OCI-LY7 (cell line): ENCODE measurements around the gene ANKRD13B. TPM values are rescaled to one million over a fixed set of nuclear protein-coding genes. Genes with fewer than 3 reads are reported as not detected.

Experiments
- BruUV-seq: library from RNA; stranded (reverse); fragments of 400-500 nt; replicated peaks from 2 replicates; lab custom pipeline; 2021; lab: Mats Ljungman, UMichigan
- CTCF ChIA-PET: fragments of 300-600 bp; sonication (Branson Sonifier 250); formaldehyde crosslinking; loops from one replicate; lab custom pipeline; 2022; ENCODE audit warnings: antibody characterized with exemption; ENCODE audit not compliant: unreplicated experiment; lab: Charles Lee
- POLR2A ChIA-PET: fragments of 300-600 bp; sonication (Branson Sonifier 250); formaldehyde crosslinking; loops from one replicate; lab custom pipeline; 2022; ENCODE audit warnings: antibody characterized with exemption; lab: Charles Lee
- DNase-seq: peaks from one replicate; pipeline ENCODE4 v3.0.0-alpha.2; 2015; ENCODE audit warnings: low spot score
- H2AFZ ChIP-seq: fragments of 200-600 bp; sonication (generic), shearing (Covaris generic); 2 replicates; pipeline ENCODE4 v1.6.1; 2014; ENCODE audit warnings: mild to moderate bottlenecking, antibody characterized with exemption, low read length, moderate library complexity
- H3K27ac ChIP-seq: fragments of 200-600 bp; sonication (generic); 2 replicates; pipeline ENCODE4 v1.5.1; 2014; ENCODE audit warnings: mixed run types, low read depth, mild to moderate bottlenecking, moderate library complexity, low read length, inconsistent platforms; ENCODE audit not compliant: poor library complexity, severe bottlenecking
- H3K36me3 ChIP-seq: fragments of 200-600 bp; sonication (generic); 2 replicates; pipeline ENCODE4 v1.6.1; 2014; ENCODE audit warnings: mild to moderate bottlenecking, antibody characterized with exemption, low read length, moderate library complexity, mixed read lengths; ENCODE audit not compliant: insufficient read depth
- H3K4me1 ChIP-seq: fragments of 200-600 bp; sonication (generic); 2 replicates; pipeline ENCODE4 v1.5.1; 2014; ENCODE audit warnings: mild to moderate bottlenecking, low read length; ENCODE audit not compliant: insufficient read depth, poor library complexity, severe bottlenecking
- H3K4me2 ChIP-seq: fragments of 200-600 bp; sonication (generic); 2 replicates; pipeline ENCODE4 v1.6.1; 2014; ENCODE audit warnings: mild to moderate bottlenecking, low read length
- H3K4me3 ChIP-seq: fragments of 200-600 bp; sonication (generic); 2 replicates; pipeline ENCODE4 v1.5.1; 2014; ENCODE audit warnings: mild to moderate bottlenecking, low read depth, low read length; ENCODE audit not compliant: poor library complexity, severe bottlenecking
- H3K79me2 ChIP-seq: fragments of 200-600 bp; sonication (generic); 2 replicates; pipeline ENCODE4 v1.6.1; 2016; ENCODE audit warnings: low read depth, mild to moderate bottlenecking, low read length, moderate library complexity, mixed read lengths; ENCODE audit not compliant: insufficient read depth
- H3K9me2 ChIP-seq: fragments of 200-600 bp; sonication (generic); 2 replicates; pipeline ENCODE4 v1.6.1; 2016; ENCODE audit warnings: mild to moderate bottlenecking, low read length, mixed read lengths; ENCODE audit not compliant: insufficient read depth
- H3K9me3 ChIP-seq: fragments of 200-600 bp; sonication (generic); 2 replicates; pipeline ENCODE4 v1.6.1; 2014; ENCODE audit warnings: mild to moderate bottlenecking, mixed run types, low read length, mixed read lengths
- H4K20me1 ChIP-seq: fragments of 200-600 bp; sonication (generic); 2 replicates; pipeline ENCODE4 v1.6.1; 2014; ENCODE audit warnings: mild to moderate bottlenecking, antibody characterized with exemption, low read length, moderate library complexity, mixed read lengths; ENCODE audit not compliant: insufficient read depth
- CTCF ChIP-seq: fragments of 200-600 bp; sonication (generic); conservative IDR thresholded peaks from 2 replicates; pipeline ENCODE4 v1.5.1; 2014; ENCODE audit warnings: mild to moderate bottlenecking, antibody characterized with exemption, low read length, moderate library complexity, mixed read lengths
- EZH2phosphoT487 ChIP-seq: fragments of 200-600 bp; sonication (generic); IDR thresholded peaks from 2 replicates; pipeline ENCODE4 v1.6.1; 2018; ENCODE audit warnings: low read depth, borderline replicate concordance, mild to moderate bottlenecking, mixed run types, antibody characterized with exemption, low read length, moderate library complexity, mixed read lengths
- intact Hi-C: fragments of 100-400 bp; cut with micrococcal nuclease; formaldehyde crosslinking; loops from one replicate; pipeline ENCODE4 v1.10.0; 2022; ENCODE audit not compliant: unreplicated experiment
- total RNA-seq, 2 experiments: library from RNA; depleted of rRNA in 1 of 2; stranded (reverse); fragments of >200 nt in 1 of 2; shearing (Covaris generic) in 1 of 2; gene quantifications; 2 replicates each; pipeline ENCODE4 v1.2.3, GENCODE V29; 2014 to 2022

ANKRD13B gene
- total RNA-seq, 2 experiments from 2014 or later = 22.8 to 30.5 TPM

- intact Hi-C loops = no loop called here
- H3K9me3 ChIP-seq = no peaks in the 10 kb centered on the region
- no TSS peak for BruUV-seq
- ChIA-PET CTCF (no interaction called here), POLR2A (no interaction called here)
- no peak for DNase-seq
- no peaks in the 10 kb centered on the region for H4K20me1 ChIP-seq
- no peak overlapping the region for H3K4me2 ChIP-seq
- no peaks in the 10 kb centered on the region for H3K79me2 ChIP-seq
- H3K36me3 ChIP-seq = peaks cover 26% of the 10 kb centered on the region
- H3K9me2 ChIP-seq = no peaks in the 10 kb centered on the region
- H3K4me1 ChIP-seq = no peaks in the 10 kb centered on the region
- no peak overlapping the region for H3K27ac ChIP-seq
- H3K4me3 ChIP-seq = no peak overlapping the region
- no peak for TF ChIP-seq CTCF
- TF ChIP-seq EZH2phosphoT487 = no peak
- H2AFZ ChIP-seq = no peak overlapping the region
These were observed 46.8 kb upstream of the ANKRD13B start for GRCh38 chr17:29546085-29546484.

- H3K4me3 ChIP-seq = no peak overlapping the region
- peaks cover 26% of the 10 kb centered on the region for H3K36me3 ChIP-seq
- no peaks in the 10 kb centered on the region for H3K79me2 ChIP-seq
- CTCF ChIA-PET = no interaction called here
- no peak overlapping the region for H3K4me2 ChIP-seq
- no peaks in the 10 kb centered on the region for H4K20me1 ChIP-seq
- BruUV-seq = no TSS peak
- no peaks in the 10 kb centered on the region for H3K4me1 ChIP-seq
- POLR2A ChIA-PET = no interaction called here
- TF ChIP-seq CTCF (no peak), EZH2phosphoT487 (no peak)
- no peak overlapping the region for H3K27ac ChIP-seq
- no peak overlapping the region for H2AFZ ChIP-seq
- no peaks in the 10 kb centered on the region for H3K9me2 ChIP-seq
- H3K9me3 ChIP-seq = no peaks in the 10 kb centered on the region
- intact Hi-C loops = no loop called here
- no peak for DNase-seq
These were observed 46.1 kb upstream of the ANKRD13B start for GRCh38 chr17:29546830-29547229.

- Histone ChIP-seq H4K20me1 (no peaks in the 10 kb centered on the region), H3K79me2 (no peaks in the 10 kb centered on the region), H3K4me1 (no peaks in the 10 kb centered on the region), H3K4me2 (no peak overlapping the region), H3K9me2 (no peaks in the 10 kb centered on the region), H2AFZ (no peak overlapping the region), H3K9me3 (no peaks in the 10 kb centered on the region), H3K27ac (no peak overlapping the region), H3K4me3 (no peak overlapping the region), H3K36me3 (peaks cover 5% of the 10 kb centered on the region; the same call in 1 of the 2 replicates)
- BruUV-seq = no TSS peak
- intact Hi-C loops = no loop called here
- no peak for DNase-seq
- POLR2A ChIA-PET = no interaction called here
- TF ChIP-seq EZH2phosphoT487 (no peak), CTCF (no peak)
- CTCF ChIA-PET = no interaction called here
These were observed 43.6 kb upstream of the ANKRD13B start for GRCh38 chr17:29549177-29549923.
